ENCODE measurements around the gene MDM1. TPM values are rescaled to one million over a fixed set of nuclear protein-coding genes. Genes with fewer than 3 reads are reported as not detected.

Gene MDM1, protein sequence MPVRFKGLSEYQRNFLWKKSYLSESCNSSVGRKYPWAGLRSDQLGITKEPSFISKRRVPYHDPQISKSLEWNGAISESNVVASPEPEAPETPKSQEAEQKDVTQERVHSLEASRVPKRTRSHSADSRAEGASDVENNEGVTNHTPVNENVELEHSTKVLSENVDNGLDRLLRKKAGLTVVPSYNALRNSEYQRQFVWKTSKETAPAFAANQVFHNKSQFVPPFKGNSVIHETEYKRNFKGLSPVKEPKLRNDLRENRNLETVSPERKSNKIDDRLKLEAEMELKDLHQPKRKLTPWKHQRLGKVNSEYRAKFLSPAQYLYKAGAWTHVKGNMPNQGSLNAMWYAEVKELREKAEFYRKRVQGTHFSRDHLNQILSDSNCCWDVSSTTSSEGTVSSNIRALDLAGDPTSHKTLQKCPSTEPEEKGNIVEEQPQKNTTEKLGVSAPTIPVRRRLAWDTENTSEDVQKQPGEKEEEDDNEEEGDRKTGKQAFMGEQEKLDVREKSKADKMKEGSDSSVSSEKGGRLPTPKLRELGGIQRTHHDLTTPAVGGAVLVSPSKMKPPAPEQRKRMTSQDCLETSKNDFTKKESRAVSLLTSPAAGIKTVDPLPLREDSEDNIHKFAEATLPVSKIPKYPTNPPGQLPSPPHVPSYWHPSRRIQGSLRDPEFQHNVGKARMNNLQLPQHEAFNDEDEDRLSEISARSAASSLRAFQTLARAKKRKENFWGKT
- 10 to 100 TPM in 1 of 2 donors, 1 to 10 TPM in 1; 7.7 to 12.0 TPM for total RNA-seq

DNA sequence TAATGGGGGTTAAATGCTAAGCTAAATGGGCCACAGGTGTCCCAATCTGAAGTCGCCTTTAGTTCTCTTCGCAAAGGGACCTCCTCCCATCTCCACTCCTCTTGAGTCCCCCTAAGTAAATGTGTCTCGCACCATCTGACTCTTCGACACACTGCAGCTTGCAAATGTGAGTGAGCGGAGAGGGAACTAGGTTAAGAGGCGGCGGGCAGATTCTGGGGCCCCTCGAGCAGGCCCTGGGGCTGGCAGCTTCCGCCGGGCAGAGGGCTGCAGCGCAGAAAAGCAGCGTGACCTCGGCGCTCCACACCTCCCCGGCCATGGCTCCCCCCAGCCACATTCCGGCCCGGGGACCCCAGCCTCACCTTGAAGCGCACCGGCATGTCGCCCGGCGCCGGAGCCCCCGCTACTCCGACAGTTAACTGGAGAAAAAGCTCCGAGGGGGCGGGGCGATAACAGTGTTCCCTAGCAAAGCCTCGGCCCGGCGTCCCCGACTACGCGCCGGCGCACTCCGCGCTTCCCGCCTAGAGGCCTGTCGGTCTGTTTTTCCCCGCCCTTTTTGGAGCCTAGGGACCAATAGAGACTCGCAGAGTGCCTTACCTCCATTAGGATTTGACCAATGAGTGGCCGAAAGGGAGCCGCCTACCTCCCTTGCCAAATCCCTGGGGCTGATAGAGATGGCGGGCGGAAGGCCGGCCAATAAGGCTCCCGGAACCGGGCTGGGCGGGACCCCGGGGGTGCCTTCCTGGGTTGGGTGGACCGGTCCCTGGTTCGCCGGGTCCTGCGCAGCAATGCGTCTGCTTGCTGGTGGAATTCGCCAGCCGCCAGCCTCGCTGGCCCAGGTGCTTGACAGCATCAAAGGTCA, at the start of gene MDM1:
MDM1 (minus strand) TSS at position 494 of the 859 bp plus-strand sequence; CDS start at position 377, 117 bp downstream.
- no peaks in the 10 kb centered on the region for H3K4me1 ChIP-seq
- intact Hi-C loops (cut with DNase I), result no loop called here

GRCh38 chr12:68381476-68382219, 49.5 kb upstream of the MDM1 start:
- no peak overlapping the region for H3K27ac ChIP-seq
- no peak overlapping the region for H3K9ac ChIP-seq (ENCODE audit: low read depth in 2 of 2, low read length in 2 of 2)
- no peak for DNase-seq
- intact Hi-C loops (cut with DNase I), result no loop called here
- peaks cover 4% of the 10 kb centered on the region for H3K4me1 ChIP-seq
- no peaks in the 10 kb centered on the region for H3K9me3 ChIP-seq
- no peak for TF ChIP-seq CTCF (IDR thresholded peaks at IDR 0.05)
- H3K36me3 ChIP-seq, result no peaks in the 10 kb centered on the region
- no peak overlapping the region for H3K4me3 ChIP-seq
- no peaks in the 10 kb centered on the region for H3K27me3 ChIP-seq

More for the DNA sequence above, at the start of gene MDM1:
- Histone ChIP-seq H3K36me3 (no peaks in the 10 kb centered on the region), H3K9ac (ENCODE audit: low read depth in 2 of 2, low read length in 2 of 2) (peak within 1 kb of the TSS; percentile 71 to 82), H3K9me3 (no peaks in the 10 kb centered on the region), H3K27ac (peak within 1 kb of the TSS; percentile 62), H3K4me3 (peak within 1 kb of the TSS; percentile 90), H3K27me3 (no peaks in the 10 kb centered on the region)
- no peak for TF ChIP-seq CTCF (IDR thresholded peaks at IDR 0.05)
- peak; percentile 99 for DNase-seq

GRCh38 chr12:68378872-68379606, 46.9 kb upstream of the MDM1 start:
- H3K9me3 ChIP-seq, result no peaks in the 10 kb centered on the region
- no peak overlapping the region for H3K4me3 ChIP-seq
- H3K36me3 ChIP-seq, result no peaks in the 10 kb centered on the region
- peaks cover 4% of the 10 kb centered on the region for H3K4me1 ChIP-seq
- intact Hi-C loops (cut with DNase I), result no loop called here
- no peak overlapping the region for H3K27ac ChIP-seq
- no peak overlapping the region for H3K9ac ChIP-seq (ENCODE audit: low read depth in 2 of 2, low read length in 2 of 2)
- TF ChIP-seq CTCF (IDR thresholded peaks at IDR 0.05), result no peak
- H3K27me3 ChIP-seq, result no peaks in the 10 kb centered on the region
- peak; percentile 76 for DNase-seq

DNA sequence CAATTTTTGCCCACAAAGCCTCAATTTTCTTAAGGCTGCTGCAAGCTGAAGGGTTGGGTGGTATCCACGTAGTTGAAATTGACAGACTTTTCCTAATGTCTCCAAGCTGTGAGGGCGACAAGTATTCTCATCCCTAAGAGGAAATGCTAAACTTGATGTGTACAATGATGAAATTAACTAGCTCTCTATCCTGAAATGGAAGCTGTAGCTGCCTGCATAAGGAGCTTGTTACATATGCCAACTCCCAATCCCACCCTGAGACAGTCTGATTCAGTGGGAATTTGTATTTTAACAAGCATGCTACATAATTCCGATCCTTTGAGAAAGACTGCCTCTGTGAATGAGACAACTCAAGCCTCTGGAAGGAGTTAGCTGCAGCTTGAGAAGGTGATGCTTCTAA, 45.7 kb upstream of the MDM1 start:
- H3K9ac ChIP-seq (ENCODE audit: low read depth in 2 of 2, low read length in 2 of 2), result no peak overlapping the region
- H3K27ac ChIP-seq, result no peak overlapping the region
- H3K9me3 ChIP-seq, result no peaks in the 10 kb centered on the region
- no peak for TF ChIP-seq CTCF (IDR thresholded peaks at IDR 0.05)
- H3K27me3 ChIP-seq, result no peaks in the 10 kb centered on the region
- no peak overlapping the region for H3K4me3 ChIP-seq
- no peaks in the 10 kb centered on the region for H3K36me3 ChIP-seq
- peaks cover 4% of the 10 kb centered on the region for H3K4me1 ChIP-seq
- intact Hi-C loops (cut with DNase I), result no loop called here
- DNase-seq, result no peak
